Measurements from ENCODE around the gene PCNP. TPM values are rescaled to one million over a fixed set of nuclear protein-coding genes. Genes with fewer than 3 reads are reported as not detected.

The PCNP gene
- total RNA-seq, 2 donors from 2014 or later, result 192 to 214 TPM

DNA sequence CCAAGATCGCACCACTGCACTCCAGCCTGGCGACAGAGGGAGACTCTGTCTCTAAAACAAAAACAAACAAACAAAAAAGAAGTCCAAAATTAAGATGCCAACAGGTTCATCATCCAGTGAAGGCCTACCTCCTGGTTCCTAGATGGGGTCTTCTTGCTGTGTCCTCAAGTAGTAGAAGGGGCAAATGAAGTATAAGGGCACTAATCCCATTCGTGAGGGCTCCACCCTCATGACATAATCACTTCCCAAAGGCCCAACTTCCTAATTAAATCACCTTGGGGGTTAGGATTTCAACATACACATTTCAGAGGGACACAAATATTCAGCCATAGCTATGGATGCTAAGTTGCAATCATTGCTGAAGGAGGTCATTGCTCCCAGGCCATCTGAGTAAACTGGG, 45.8 kb downstream of the PCNP start:
- Histone ChIP-seq H3K27me3 (ENCODE audit: control insufficient read depth, insufficient read depth, low read length, poor library complexity, severe bottlenecking) (no peaks in the 10 kb centered on the region), H3K9me3 (ENCODE audit: control insufficient read depth, low read length) (peaks cover 6% of the 10 kb centered on the region), H3K9ac (ENCODE audit: extremely low read depth, low read length, poor library complexity, severe bottlenecking) (no peak overlapping the region), H3K4me1 (ENCODE audit: control insufficient read depth, insufficient read depth, low read length) (no peaks in the 10 kb centered on the region), H3K4me3 (ENCODE audit: low read length) (no peak overlapping the region), H3K36me3 (ENCODE audit: control insufficient read depth, insufficient read depth, low read length) (no peaks in the 10 kb centered on the region), H3K27ac (ENCODE audit: low read depth, low read length) (no peak overlapping the region)
- Mint-ChIP-seq H3K27me3 (ENCODE audit: insufficient read depth) (no peaks in the 10 kb centered on the region), H3K36me3 (ENCODE audit: low read depth) (peaks cover 8% of the 10 kb centered on the region), H3K4me3 (no peak overlapping the region), H3K9me3 (peaks cover 7% of the 10 kb centered on the region), H3K27ac (no peak overlapping the region), H3K4me1 (peaks cover 3% of the 10 kb centered on the region)
- peak; percentile 5 for DNase-seq
- 80 to 93% methylated on average over 1 to 3 of the region's 3 CpGs for WGBS, 2 experiments (ENCODE audit: insufficient coverage in 1 of 2, insufficient read length in 1 of 2)
- TF ChIP-seq, protein P1, sequence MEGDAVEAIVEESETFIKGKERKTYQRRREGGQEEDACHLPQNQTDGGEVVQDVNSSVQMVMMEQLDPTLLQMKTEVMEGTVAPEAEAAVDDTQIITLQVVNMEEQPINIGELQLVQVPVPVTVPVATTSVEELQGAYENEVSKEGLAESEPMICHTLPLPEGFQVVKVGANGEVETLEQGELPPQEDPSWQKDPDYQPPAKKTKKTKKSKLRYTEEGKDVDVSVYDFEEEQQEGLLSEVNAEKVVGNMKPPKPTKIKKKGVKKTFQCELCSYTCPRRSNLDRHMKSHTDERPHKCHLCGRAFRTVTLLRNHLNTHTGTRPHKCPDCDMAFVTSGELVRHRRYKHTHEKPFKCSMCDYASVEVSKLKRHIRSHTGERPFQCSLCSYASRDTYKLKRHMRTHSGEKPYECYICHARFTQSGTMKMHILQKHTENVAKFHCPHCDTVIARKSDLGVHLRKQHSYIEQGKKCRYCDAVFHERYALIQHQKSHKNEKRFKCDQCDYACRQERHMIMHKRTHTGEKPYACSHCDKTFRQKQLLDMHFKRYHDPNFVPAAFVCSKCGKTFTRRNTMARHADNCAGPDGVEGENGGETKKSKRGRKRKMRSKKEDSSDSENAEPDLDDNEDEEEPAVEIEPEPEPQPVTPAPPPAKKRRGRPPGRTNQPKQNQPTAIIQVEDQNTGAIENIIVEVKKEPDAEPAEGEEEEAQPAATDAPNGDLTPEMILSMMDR (conservative IDR thresholded peaks at IDR 0.05), result no peak

DNA sequence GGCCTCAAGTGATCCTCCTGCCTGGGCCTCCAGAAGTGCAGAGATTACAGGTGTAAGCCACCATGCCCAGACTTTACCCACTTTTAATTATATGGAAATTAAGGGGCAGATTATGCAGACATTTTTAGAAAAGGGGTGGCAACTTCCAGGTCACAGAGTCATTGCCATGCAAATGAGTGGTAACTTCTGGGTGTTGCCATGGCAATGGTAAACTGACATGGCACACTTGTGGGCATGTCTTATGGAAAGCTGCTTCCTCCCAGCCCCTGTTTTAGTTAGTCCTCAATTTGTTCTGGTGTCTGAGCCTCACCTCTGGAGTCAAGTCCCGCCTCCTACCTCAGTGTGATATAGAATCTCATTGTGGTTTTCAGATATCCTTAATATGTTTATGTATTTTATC, 49.7 kb downstream of the PCNP start:
- H3K4me1 Mint-ChIP-seq, result peaks cover 3% of the 10 kb centered on the region

DNA sequence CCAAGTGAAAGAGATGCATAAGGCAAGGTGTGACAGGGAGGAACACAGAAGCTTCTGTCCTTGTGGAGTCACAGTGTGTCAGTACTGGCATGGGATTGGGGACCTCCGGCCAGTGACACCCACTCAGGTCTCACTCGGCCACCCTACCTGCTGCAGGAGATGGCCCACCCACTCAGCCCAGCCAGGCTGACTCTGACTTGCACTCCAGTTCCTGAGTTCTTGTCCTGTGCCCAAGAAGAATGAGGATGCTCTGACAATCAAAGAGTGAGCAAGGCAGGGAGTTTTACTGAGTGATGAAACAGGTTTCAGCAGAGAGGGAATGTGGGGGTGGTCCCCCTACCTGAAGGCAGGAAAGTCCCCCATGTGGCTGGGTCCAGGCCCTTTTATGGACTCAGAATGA, 50.9 kb downstream of the PCNP start:
- Histone ChIP-seq H3K27ac (ENCODE audit: low read depth, low read length) (no peak overlapping the region), H3K9me3 (ENCODE audit: control insufficient read depth, low read length) (peaks cover 15% of the 10 kb centered on the region), H3K4me1 (ENCODE audit: control insufficient read depth, insufficient read depth, low read length) (no peaks in the 10 kb centered on the region), H3K9ac (ENCODE audit: extremely low read depth, low read length, poor library complexity, severe bottlenecking) (no peak overlapping the region), H3K4me3 (ENCODE audit: low read length) (no peak overlapping the region), H3K36me3 (ENCODE audit: control insufficient read depth, insufficient read depth, low read length) (no peaks in the 10 kb centered on the region), H3K27me3 (ENCODE audit: control insufficient read depth, insufficient read depth, low read length, poor library complexity, severe bottlenecking) (no peaks in the 10 kb centered on the region)
- H3K9me3 Mint-ChIP-seq, result peaks cover 14% of the 10 kb centered on the region
- H3K4me3 Mint-ChIP-seq, result no peak overlapping the region
- DNase-seq, result peak; percentile 41
- H3K4me1 Mint-ChIP-seq, result peaks cover 3% of the 10 kb centered on the region
- H3K27ac Mint-ChIP-seq, result no peak overlapping the region
- TF ChIP-seq, protein P1 (conservative IDR thresholded peaks at IDR 0.05), result no peak
- WGBS, 2 experiments (ENCODE audit: insufficient coverage in 1 of 2, insufficient read length in 1 of 2), result 80 to 88% methylated on average over 1 to 2 of the region's 2 CpGs
- H3K27me3 Mint-ChIP-seq (ENCODE audit: insufficient read depth), result no peaks in the 10 kb centered on the region
- peaks cover 17% of the 10 kb centered on the region for H3K36me3 Mint-ChIP-seq (ENCODE audit: low read depth)

More for the DNA sequence above, 49.7 kb downstream of the PCNP start:
- Mint-ChIP-seq H3K4me3 (no peak overlapping the region), H3K9me3 (peaks cover 14% of the 10 kb centered on the region), H3K27ac (no peak overlapping the region), H3K36me3 (ENCODE audit: low read depth) (peaks cover 17% of the 10 kb centered on the region), H3K27me3 (ENCODE audit: insufficient read depth) (no peaks in the 10 kb centered on the region)
- Histone ChIP-seq H3K4me3 (ENCODE audit: low read length) (no peak overlapping the region), H3K4me1 (ENCODE audit: control insufficient read depth, insufficient read depth, low read length) (no peaks in the 10 kb centered on the region), H3K36me3 (ENCODE audit: control insufficient read depth, insufficient read depth, low read length) (no peaks in the 10 kb centered on the region), H3K9ac (ENCODE audit: extremely low read depth, low read length, poor library complexity, severe bottlenecking) (no peak overlapping the region), H3K9me3 (ENCODE audit: control insufficient read depth, low read length) (peaks cover 15% of the 10 kb centered on the region), H3K27me3 (ENCODE audit: control insufficient read depth, insufficient read depth, low read length, poor library complexity, severe bottlenecking) (no peaks in the 10 kb centered on the region), H3K27ac (ENCODE audit: low read depth, low read length) (no peak overlapping the region)
- WGBS, 2 experiments (ENCODE audit: insufficient coverage in 1 of 2, insufficient read length in 1 of 2), result 86% methylated on average over 1 of the region's 1 CpG; no CpG with 5 or more reads in 1 of the 2 experiments
- peak; percentile 49 for DNase-seq
- TF ChIP-seq, protein P1 (conservative IDR thresholded peaks at IDR 0.05), result no peak
